ENCODE data around the gene SLC35D3. TPM values are rescaled to one million over a fixed set of nuclear protein-coding genes. Genes with fewer than 3 reads are reported as not detected.

SLC35D3 gene
- total and polyA plus RNA-seq, 8 donors, result 0.14 to 5.9 (median 0.56) TPM; not detected in 1

GRCh38 chr6:136922685-136923006 lies 545 bp downstream of the SLC35D3 start:
- H3K4me3 ChIP-seq, result peak overlapping the region in 3 of 4 donors; percentile 34 to 69 (median 52)
- no peaks in the 10 kb centered on the region for H3K36me3 ChIP-seq
- peak in 1 of 6 donors; percentile 7 for DNase-seq
- H3K27ac ChIP-seq, result no peak overlapping the region
- intact Hi-C loops (cut with DNase I), result no loop called here
- 5 to 7% methylated on average over 27 to 29 of the region's 29 CpGs for WGBS, 2 donors
- peaks cover 0 to 4% (median 1%) of the 10 kb centered on the region in 4 donors for H3K27me3 ChIP-seq
- ATAC-seq, result peak; percentile 19 to 37 (median 22)
- no peak for TF ChIP-seq CTCF (IDR thresholded peaks at IDR 0.05)
- no peaks in the 10 kb centered on the region for H3K9me3 ChIP-seq
- FAIRE-seq, result no peak
- peaks cover 0 to 9% (median 7%) of the 10 kb centered on the region in 3 donors for H3K4me1 ChIP-seq

GRCh38 chr6:136923116-136923953 lies 1.2 kb downstream of the SLC35D3 start:
- Histone ChIP-seq H3K27me3 (peaks cover 0 to 4% (median 1%) of the 10 kb centered on the region in 4 donors), H3K27ac (no peak overlapping the region), H3K36me3 (no peaks in the 10 kb centered on the region), H3K4me1 (peaks cover 0 to 9% (median 7%) of the 10 kb centered on the region in 3 donors), H3K4me3 (peak overlapping the region in 1 of 4 donors; percentile 69), H3K9me3 (no peaks in the 10 kb centered on the region)
- intact Hi-C loops (cut with DNase I), result no loop called here
- no peak for ATAC-seq
- 48 to 53% methylated on average over 60 to 65 of the region's 65 CpGs for WGBS, 2 donors
- no peak for TF ChIP-seq CTCF (IDR thresholded peaks at IDR 0.05)
- no peak for FAIRE-seq
- peak in 3 of 6 donors; percentile 6 to 74 (median 32) for DNase-seq

- FAIRE-seq, result no peak
- H3K27me3 ChIP-seq, result peaks cover 0 to 4% (median 1%) of the 10 kb centered on the region in 4 donors
- 78 to 81% methylated on average over 40 of the region's 40 CpGs for WGBS, 2 donors
- intact Hi-C loops (cut with DNase I), result no loop called here
- no peaks in the 10 kb centered on the region for H3K9me3 ChIP-seq
- no peak overlapping the region for H3K27ac ChIP-seq
- H3K4me3 ChIP-seq, result no peak overlapping the region
- H3K36me3 ChIP-seq, result no peaks in the 10 kb centered on the region
- peak in 3 of 6 donors; percentile 10 to 63 (median 18) for DNase-seq
- peaks cover 0 to 9% (median 7%) of the 10 kb centered on the region in 3 donors for H3K4me1 ChIP-seq
- no peak for ATAC-seq
- TF ChIP-seq CTCF (IDR thresholded peaks at IDR 0.05), result no peak
Measured at GRCh38 chr6:136923954-136924673, 2.0 kb downstream of the SLC35D3 start.

GRCh38 chr6:136926383-136926782 lies 4.3 kb downstream of the SLC35D3 start:
- H3K4me3 ChIP-seq, result no peak overlapping the region
- no peak for FAIRE-seq
- DNase-seq, result no peak
- intact Hi-C loops (cut with DNase I), result no loop called here
- H3K4me1 ChIP-seq, result no peaks in the 10 kb centered on the region
- WGBS, 2 donors, result 92 to 96% methylated on average over 2 of the region's 2 CpGs
- ATAC-seq, result no peak
- H3K27ac ChIP-seq, result no peak overlapping the region
- no peaks in the 10 kb centered on the region for H3K36me3 ChIP-seq
- H3K27me3 ChIP-seq, result no peaks in the 10 kb centered on the region
- H3K9me3 ChIP-seq, result no peaks in the 10 kb centered on the region
- no peak for TF ChIP-seq CTCF (IDR thresholded peaks at IDR 0.05)
